GM18499 (cell line): ENCODE data around the gene PLXNC1.
A peak's percentile ranks its signal among the peaks of the same experiment; 100 is the strongest.

Source experiments
- ATAC-seq: cut with Tn5 transposase; IDR thresholded peaks from one replicate; pipeline ENCODE4 v1.9.1; 2021; ENCODE audit warnings: moderate number of reproducible peaks; ENCODE audit not compliant: insufficient read depth, unreplicated experiment

PLXNC1 gene

GRCh38 chr12:94262228-94263010, 114.0 kb downstream of the PLXNC1 start:
- peak; percentile 30 for ATAC-seq

GRCh38 chr12:94263011-94263811, 114.8 kb downstream of the PLXNC1 start:
- no peak for ATAC-seq

- ATAC-seq = no peak
Observed at GRCh38 chr12:94263905-94264561, 115.7 kb downstream of the PLXNC1 start.

GRCh38 chr12:94264736-94265485, 116.5 kb downstream of the PLXNC1 start:
- no peak for ATAC-seq

- no peak for ATAC-seq
Observed at GRCh38 chr12:94265539-94265938, 117.2 kb downstream of the PLXNC1 start.

GRCh38 chr12:94265966-94266745, 117.8 kb downstream of the PLXNC1 start:
- ATAC-seq = no peak

GRCh38 chr12:94266796-94267536, 118.6 kb downstream of the PLXNC1 start:
- no peak for ATAC-seq

- ATAC-seq = no peak
Observed at GRCh38 chr12:94267537-94267872, 119.1 kb downstream of the PLXNC1 start.

GRCh38 chr12:94267921-94268471, 119.6 kb downstream of the PLXNC1 start:
- ATAC-seq = no peak

GRCh38 chr12:94269316-94269999, 121.1 kb downstream of the PLXNC1 start:
- no peak for ATAC-seq

- ATAC-seq = no peak
Observed at GRCh38 chr12:94271351-94271750, 123.0 kb downstream of the PLXNC1 start.

- no peak for ATAC-seq
Observed at GRCh38 chr12:94272280-94272679, 123.9 kb downstream of the PLXNC1 start.

GRCh38 chr12:94273272-94273671, 124.9 kb downstream of the PLXNC1 start:
- ATAC-seq = no peak

GRCh38 chr12:94276725-94277124, 128.3 kb downstream of the PLXNC1 start:
- ATAC-seq = no peak

- no peak for ATAC-seq
Observed at GRCh38 chr12:94277426-94278000, 129.1 kb downstream of the PLXNC1 start.

GRCh38 chr12:94280063-94280462, 131.7 kb downstream of the PLXNC1 start:
- no peak for ATAC-seq

GRCh38 chr12:94282675-94283074, 134.3 kb downstream of the PLXNC1 start:
- ATAC-seq = no peak

GRCh38 chr12:94284046-94284445, 135.7 kb downstream of the PLXNC1 start:
- no peak for ATAC-seq
